HCT116 (cell line): Measurements from ENCODE around the gene UMODL1. TPM values are rescaled to one million over a fixed set of nuclear protein-coding genes. Genes with fewer than 3 reads are reported as not detected.

Experiments
- ATAC-seq: fragments of 200-7000 bp; cut with Tn5 transposase; 2 replicates; pipeline ENCODE4 v1.9.1; 2020; ENCODE audit warnings: mild to moderate bottlenecking, moderate library complexity
- BruUV-seq: library from RNA; stranded (reverse); fragments of 400-500 nt; replicated peaks from 2 replicates; lab custom pipeline; 2021; lab: Mats Ljungman, UMichigan
- CTCF ChIA-PET: fragments of 300-600 bp; sonication (Branson Sonifier 250); formaldehyde crosslinking; loops from one replicate; lab custom pipeline; 2021; ENCODE audit warnings: antibody characterized with exemption; lab: Charles Lee
- POLR2A ChIA-PET: fragments of 300-600, 350-600 bp; sonication (Branson Sonifier 250); formaldehyde crosslinking; loops from one replicate; lab custom pipeline; 2021; ENCODE audit warnings: antibody characterized with exemption; lab: Charles Lee
- RAD21 ChIA-PET, 2 experiments: fragments of 300-600 bp; sonication (Branson Sonifier 250); formaldehyde crosslinking; loops; one replicate each; lab custom pipeline; 2023; ENCODE audit warnings: low total read pairs in 2 of 2; ENCODE audit not compliant: uncharacterized antibody in 2 of 2, unreplicated experiment in 2 of 2, low non-redundant PET in 1 of 2; lab: Charles Lee
- DNase-seq: peaks from one replicate; pipeline ENCODE4 v3.0.0-alpha.2; 2010; ENCODE audit warnings: low read depth, low spot score
- H2AFZ ChIP-seq: fragments of 200-600 bp; shearing (Covaris generic), sonication (generic); 2 replicates; pipeline ENCODE4 v1.6.1; 2017; ENCODE audit warnings: low read depth, mixed run types, mixed read lengths, antibody characterized with exemption, low read length; ENCODE audit not compliant: poor library complexity, severe bottlenecking
- H3K27ac ChIP-seq: 2 replicates; pipeline ENCODE4 v1.5.1; 2012; ENCODE audit warnings: low read depth, low read length
- H3K27me3 ChIP-seq: fragments of 200-600 bp; sonication (generic); 2 replicates; pipeline ENCODE4 v1.6.1; 2016; ENCODE audit warnings: mixed run types, low read length, mixed read lengths; ENCODE audit not compliant: insufficient read depth
- H3K36me3 ChIP-seq, 2 experiments: fragments of 200-500 bp in 1 of 2; fragments of 200-600 bp in 1 of 2; sonication (Bioruptor generic) in 1 of 2; sonication (generic) in 1 of 2; 2 replicates each; pipeline versions ENCODE4 v1.5.1 to v1.6.1; 2014 to 2016; ENCODE audit warnings: low read length in 2 of 2, inconsistent platforms in 1 of 2, mixed read lengths in 1 of 2, mixed run types in 1 of 2; ENCODE audit not compliant: insufficient read depth in 2 of 2, control insufficient read depth in 1 of 2
- H3K4me1 ChIP-seq, 2 experiments: fragments of 200-600 bp in 1 of 2; sonication (generic) in 1 of 2; 2 replicates each; pipeline versions ENCODE4 v1.5.1 to v1.6.1; 2012 to 2017; ENCODE audit warnings: low read length in 2 of 2, inconsistent platforms in 1 of 2, mild to moderate bottlenecking in 1 of 2, mixed read lengths in 1 of 2, mixed run types in 1 of 2, moderate library complexity in 1 of 2; ENCODE audit not compliant: insufficient read depth in 2 of 2, control insufficient read depth in 1 of 2
- H3K4me2 ChIP-seq: fragments of 200-600 bp; sonication (generic); 2 replicates; pipeline ENCODE4 v1.6.1; 2017; ENCODE audit warnings: mixed run types, low read length, mixed read lengths
- H3K4me3 ChIP-seq, 2 experiments: fragments of 200-600 bp in 1 of 2; sonication (generic) in 1 of 2; replicated peaks in 1 of 2; 2 replicates each; pipeline ENCODE4 v1.5.1; 2011 to 2016; ENCODE audit warnings: low read length in 2 of 2, control low read depth in 1 of 2, low read depth in 1 of 2, mild to moderate bottlenecking in 1 of 2, mixed read lengths in 1 of 2, mixed run types in 1 of 2
- H3K79me2 ChIP-seq: fragments of 200-600 bp; sonication (generic); 2 replicates; pipeline ENCODE4 v1.6.1; 2017; ENCODE audit warnings: mild to moderate bottlenecking, mixed run types, low read length, moderate library complexity, mixed read lengths; ENCODE audit not compliant: insufficient read depth
- H3K9ac ChIP-seq: fragments of 200-600 bp; sonication (generic); 2 replicates; pipeline ENCODE4 v1.6.1; 2016; ENCODE audit warnings: low read length, mixed read lengths
- H3K9me2 ChIP-seq: fragments of 200-600 bp; sonication (generic), shearing (Covaris generic); 2 replicates; pipeline ENCODE4 v1.6.1; 2017; ENCODE audit warnings: mixed run types, mild to moderate bottlenecking, moderate library complexity; ENCODE audit not compliant: insufficient read depth
- H3K9me3 ChIP-seq, 2 experiments: fragments of 200-500 bp in 1 of 2; fragments of 200-600 bp in 1 of 2; sonication (Bioruptor generic) in 1 of 2; sonication (generic) in 1 of 2; 2 replicates each; pipeline ENCODE4 v1.6.1; 2014 to 2017; ENCODE audit warnings: low read length in 2 of 2, mixed read lengths in 2 of 2, inconsistent platforms in 1 of 2, low read depth in 1 of 2, mild to moderate bottlenecking in 1 of 2, mixed run types in 1 of 2, moderate library complexity in 1 of 2; ENCODE audit not compliant: control insufficient read depth in 1 of 2, insufficient read depth in 1 of 2
- H4K20me1 ChIP-seq: fragments of 200-600 bp; sonication (generic), shearing (Covaris generic); 2 replicates; pipeline ENCODE4 v1.6.1; 2017; ENCODE audit warnings: mixed run types, mild to moderate bottlenecking, moderate library complexity; ENCODE audit not compliant: insufficient read depth
- CBX3 ChIP-seq: IDR thresholded peaks from 2 replicates; pipeline ENCODE4 v1.6.1; 2012; ENCODE audit warnings: low read depth
- ELF1 ChIP-seq: IDR thresholded peaks from 2 replicates; pipeline ENCODE4 v1.6.1; 2012; ENCODE audit warnings: low read depth, borderline replicate concordance
- EZH2phosphoT487 ChIP-seq: fragments of 200-600 bp; IDR thresholded peaks from 2 replicates; pipeline ENCODE4 v1.6.1; 2018; ENCODE audit warnings: antibody characterized with exemption, borderline replicate concordance
- FOSL1 ChIP-seq: IDR thresholded peaks from 2 replicates; pipeline ENCODE4 v1.6.1; 2012; ENCODE audit warnings: low read depth
- POLR2A ChIP-seq: IDR thresholded peaks from 2 replicates; pipeline ENCODE4 v1.7.0; 2011; ENCODE audit warnings: borderline replicate concordance; ENCODE audit not compliant: insufficient read depth, insufficient read length; ENCODE audit errors: extremely low read depth
- POLR2AphosphoS5 ChIP-seq: IDR thresholded peaks from 2 replicates; pipeline ENCODE4 v1.6.1; 2011; ENCODE audit warnings: mild to moderate bottlenecking, low read depth, low read length, moderate library complexity
- RAD21 ChIP-seq: IDR thresholded peaks from 2 replicates; pipeline ENCODE4 v1.6.1; 2012; ENCODE audit warnings: low read depth, mild to moderate bottlenecking
- SIN3A ChIP-seq: IDR thresholded peaks from 2 replicates; pipeline ENCODE4 v1.6.1; 2012; ENCODE audit warnings: low read depth
- SRF ChIP-seq: IDR thresholded peaks from 2 replicates; pipeline ENCODE4 v1.6.1; 2012; ENCODE audit warnings: low read depth
- TCF7L2 ChIP-seq: IDR thresholded peaks from 2 replicates; pipeline ENCODE4 v1.7.0; 2011; ENCODE audit warnings: borderline replicate concordance, inconsistent platforms; ENCODE audit not compliant: insufficient read depth, insufficient read length; ENCODE audit errors: extremely low read depth
- YY1 ChIP-seq: IDR thresholded peaks from 2 replicates; pipeline ENCODE4 v1.6.1; 2011; ENCODE audit warnings: low read length, low read depth, moderate library complexity, mild to moderate bottlenecking; ENCODE audit not compliant: insufficient replicate concordance; ENCODE audit errors: extremely low read depth
- ZBTB33 ChIP-seq: IDR thresholded peaks from 2 replicates; pipeline ENCODE4 v1.6.1; 2011; ENCODE audit warnings: mild to moderate bottlenecking, low read length, moderate library complexity; ENCODE audit not compliant: insufficient replicate concordance; ENCODE audit errors: extremely low read depth
- ZNF274 ChIP-seq: fragments of 200-500 bp; sonication (Bioruptor generic); IDR thresholded peaks from 2 replicates; pipeline ENCODE4 v1.6.1; 2014; ENCODE audit warnings: mild to moderate bottlenecking, low read depth, low read length, inconsistent platforms
- intact Hi-C: fragments of 100-400 bp; cut with micrococcal nuclease; formaldehyde crosslinking; loops from 2 replicates; pipeline ENCODE4 v1.10.0; 2022
- total RNA-seq: library from RNA; stranded (reverse); gene quantifications from one replicate; pipeline ENCODE4 v1.2.1, GENCODE V29; 2021; ENCODE audit not compliant: unreplicated experiment
- TF ChIP-seq, protein P1 (sequence below): IDR thresholded peaks from 2 replicates; pipeline ENCODE4 v1.6.1; 2012
- TF ChIP-seq, protein P2 (sequence below), 3 experiments: fragments of 200-600 bp in 1 of 3; sonication (generic) in 1 of 3; IDR thresholded peaks in 2 of 3; conservative IDR thresholded peaks in 1 of 3; 2 replicates each; pipeline ENCODE4 v1.5.1; 2012 to 2017; ENCODE audit warnings: low read depth in 2 of 3, low read length in 2 of 3, antibody characterized with exemption in 1 of 3, borderline replicate concordance in 1 of 3, control low read depth in 1 of 3, mild to moderate bottlenecking in 1 of 3, mixed read lengths in 1 of 3, mixed run types in 1 of 3, moderate library complexity in 1 of 3; ENCODE audit not compliant: insufficient read depth in 1 of 3
- TF ChIP-seq, protein P3 (sequence below): IDR thresholded peaks from 2 replicates; pipeline ENCODE4 v1.6.1; 2012; ENCODE audit warnings: low read depth

The UMODL1 gene
- total RNA-seq, 1 experiment from 2014 or later: not detected

DNA sequence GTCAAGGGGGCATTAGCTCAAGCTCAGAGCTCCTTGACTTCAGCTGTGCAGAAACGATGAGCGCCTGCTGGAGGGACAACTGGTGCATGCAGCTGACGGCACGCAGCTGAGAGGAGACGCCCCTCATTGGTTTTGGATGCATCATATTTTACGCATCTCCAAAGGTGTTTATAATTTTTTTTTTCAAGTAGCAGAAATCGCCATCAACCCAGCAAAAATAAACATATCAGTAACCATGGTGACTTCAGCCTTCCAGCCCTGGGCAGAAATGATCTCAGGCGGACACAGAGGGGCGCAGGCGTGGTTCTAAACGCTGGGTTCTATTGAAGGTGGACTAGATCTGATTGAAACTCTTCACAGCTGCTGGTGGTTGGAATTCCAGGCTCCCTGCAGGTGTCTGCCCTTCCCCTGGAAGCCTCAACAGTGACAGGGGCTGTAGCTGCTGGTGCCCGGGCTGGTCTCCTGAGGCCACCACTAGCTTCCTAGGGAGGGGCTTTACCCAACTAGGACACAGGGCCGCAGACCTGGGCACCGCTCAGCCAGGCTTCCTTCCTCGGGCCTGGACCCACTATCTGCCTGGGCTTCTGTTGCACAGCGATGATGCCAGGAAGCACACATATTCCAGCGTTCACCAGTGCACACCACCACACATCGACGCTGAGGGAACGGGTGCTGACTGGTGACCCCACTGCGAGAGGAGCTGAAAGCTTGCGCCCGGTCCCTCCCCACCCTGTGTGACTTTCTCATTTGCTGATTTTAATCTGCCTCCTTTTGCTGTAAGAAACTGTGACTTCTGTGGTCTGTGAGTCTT, 84.1 kb downstream of the UMODL1 start:
- Histone ChIP-seq H3K9me3 (no peaks in the 10 kb centered on the region), H3K4me1 (no peaks in the 10 kb centered on the region), H3K79me2 (no peaks in the 10 kb centered on the region), H3K4me3 (no peak overlapping the region), H3K36me3 (no peaks in the 10 kb centered on the region), H3K27me3 (no peaks in the 10 kb centered on the region), H2AFZ (no peak overlapping the region), H3K9ac (no peak overlapping the region), H3K27ac (no peak overlapping the region), H3K9me2 (no peaks in the 10 kb centered on the region), H3K4me2 (no peak overlapping the region), H4K20me1 (no peaks in the 10 kb centered on the region)
- ChIA-PET RAD21 (no interaction called here), POLR2A (no interaction called here), CTCF (no interaction called here)
- TF ChIP-seq, protein P1, sequence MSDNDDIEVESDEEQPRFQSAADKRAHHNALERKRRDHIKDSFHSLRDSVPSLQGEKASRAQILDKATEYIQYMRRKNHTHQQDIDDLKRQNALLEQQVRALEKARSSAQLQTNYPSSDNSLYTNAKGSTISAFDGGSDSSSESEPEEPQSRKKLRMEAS: no peak
- TF ChIP-seq ZBTB33 (no peak), YY1 (no peak), TCF7L2 (no peak), SRF (no peak), ZNF274 (no peak), EZH2phosphoT487 (no peak), POLR2A (no peak), CBX3 (no peak), SIN3A (no peak), RAD21 (no peak), ELF1 (no peak), FOSL1 (no peak), POLR2AphosphoS5 (no peak)
- TF ChIP-seq, protein P2, sequence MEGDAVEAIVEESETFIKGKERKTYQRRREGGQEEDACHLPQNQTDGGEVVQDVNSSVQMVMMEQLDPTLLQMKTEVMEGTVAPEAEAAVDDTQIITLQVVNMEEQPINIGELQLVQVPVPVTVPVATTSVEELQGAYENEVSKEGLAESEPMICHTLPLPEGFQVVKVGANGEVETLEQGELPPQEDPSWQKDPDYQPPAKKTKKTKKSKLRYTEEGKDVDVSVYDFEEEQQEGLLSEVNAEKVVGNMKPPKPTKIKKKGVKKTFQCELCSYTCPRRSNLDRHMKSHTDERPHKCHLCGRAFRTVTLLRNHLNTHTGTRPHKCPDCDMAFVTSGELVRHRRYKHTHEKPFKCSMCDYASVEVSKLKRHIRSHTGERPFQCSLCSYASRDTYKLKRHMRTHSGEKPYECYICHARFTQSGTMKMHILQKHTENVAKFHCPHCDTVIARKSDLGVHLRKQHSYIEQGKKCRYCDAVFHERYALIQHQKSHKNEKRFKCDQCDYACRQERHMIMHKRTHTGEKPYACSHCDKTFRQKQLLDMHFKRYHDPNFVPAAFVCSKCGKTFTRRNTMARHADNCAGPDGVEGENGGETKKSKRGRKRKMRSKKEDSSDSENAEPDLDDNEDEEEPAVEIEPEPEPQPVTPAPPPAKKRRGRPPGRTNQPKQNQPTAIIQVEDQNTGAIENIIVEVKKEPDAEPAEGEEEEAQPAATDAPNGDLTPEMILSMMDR (IDR thresholded peaks at IDR 0.05 in 2 of 3, conservative IDR thresholded peaks at IDR 0.05 in 1 of 3; ENCODE audit: borderline replicate concordance in 1 of 3, insufficient read depth in 1 of 3, low read depth in 2 of 3, low read length in 2 of 3): no peak
- TF ChIP-seq, protein P3, sequence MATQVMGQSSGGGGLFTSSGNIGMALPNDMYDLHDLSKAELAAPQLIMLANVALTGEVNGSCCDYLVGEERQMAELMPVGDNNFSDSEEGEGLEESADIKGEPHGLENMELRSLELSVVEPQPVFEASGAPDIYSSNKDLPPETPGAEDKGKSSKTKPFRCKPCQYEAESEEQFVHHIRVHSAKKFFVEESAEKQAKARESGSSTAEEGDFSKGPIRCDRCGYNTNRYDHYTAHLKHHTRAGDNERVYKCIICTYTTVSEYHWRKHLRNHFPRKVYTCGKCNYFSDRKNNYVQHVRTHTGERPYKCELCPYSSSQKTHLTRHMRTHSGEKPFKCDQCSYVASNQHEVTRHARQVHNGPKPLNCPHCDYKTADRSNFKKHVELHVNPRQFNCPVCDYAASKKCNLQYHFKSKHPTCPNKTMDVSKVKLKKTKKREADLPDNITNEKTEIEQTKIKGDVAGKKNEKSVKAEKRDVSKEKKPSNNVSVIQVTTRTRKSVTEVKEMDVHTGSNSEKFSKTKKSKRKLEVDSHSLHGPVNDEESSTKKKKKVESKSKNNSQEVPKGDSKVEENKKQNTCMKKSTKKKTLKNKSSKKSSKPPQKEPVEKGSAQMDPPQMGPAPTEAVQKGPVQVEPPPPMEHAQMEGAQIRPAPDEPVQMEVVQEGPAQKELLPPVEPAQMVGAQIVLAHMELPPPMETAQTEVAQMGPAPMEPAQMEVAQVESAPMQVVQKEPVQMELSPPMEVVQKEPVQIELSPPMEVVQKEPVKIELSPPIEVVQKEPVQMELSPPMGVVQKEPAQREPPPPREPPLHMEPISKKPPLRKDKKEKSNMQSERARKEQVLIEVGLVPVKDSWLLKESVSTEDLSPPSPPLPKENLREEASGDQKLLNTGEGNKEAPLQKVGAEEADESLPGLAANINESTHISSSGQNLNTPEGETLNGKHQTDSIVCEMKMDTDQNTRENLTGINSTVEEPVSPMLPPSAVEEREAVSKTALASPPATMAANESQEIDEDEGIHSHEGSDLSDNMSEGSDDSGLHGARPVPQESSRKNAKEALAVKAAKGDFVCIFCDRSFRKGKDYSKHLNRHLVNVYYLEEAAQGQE: no peak
- no TSS peak for BruUV-seq
- intact Hi-C loops: loop anchor here (10.0 kb wide), 1 partner anchor 380 kb away; no protein-coding TSS in a partner anchor
- ATAC-seq (no peak), DNase-seq (no peak)
